Right renal cortex interstitium (tissue), 3 donors: ENCODE results near the gene TSHZ2. TPM values are rescaled to one million over a fixed set of nuclear protein-coding genes. Genes with fewer than 3 reads are reported as not detected.

Experiments
- DNase-seq, 3 donors: peaks; one replicate each; pipeline ENCODE4 v3.0.0-alpha.2; 2013; ENCODE audit warnings: low read depth in 3 of 3, low spot score in 2 of 3
- polyA plus RNA-seq, 3 donors: library from polyadenylated mRNA; unstranded; fragments of 120-200 nt; gene quantifications; one replicate each; pipeline ENCODE4 v1.2.1, GENCODE V29; 2013; ENCODE audit not compliant: insufficient read length in 3 of 3

Gene TSHZ2
- polyA plus RNA-seq, 3 donors: 10.5 to 15.0 (median 14.4) TPM

DNA sequence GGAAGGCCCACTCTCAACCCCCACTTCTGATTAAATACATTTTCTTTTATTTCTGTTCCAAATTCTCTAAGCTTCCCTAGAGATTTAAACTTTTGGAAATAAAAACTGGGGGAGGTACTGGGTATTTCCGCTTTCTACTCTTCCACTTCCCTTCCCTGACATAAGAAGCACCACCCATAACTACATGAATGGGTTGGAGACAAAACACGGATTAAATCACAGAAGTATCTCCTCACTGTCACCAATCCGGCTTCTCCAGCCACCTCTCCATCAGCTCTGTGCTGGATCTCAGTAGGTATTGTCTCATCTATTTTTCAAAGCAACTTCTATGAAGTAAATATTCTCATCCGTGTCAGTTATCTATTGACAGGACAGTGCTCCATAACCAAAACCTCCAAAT is 150.7 kb downstream of the TSHZ2 start:
- DNase-seq: no peak

DNA sequence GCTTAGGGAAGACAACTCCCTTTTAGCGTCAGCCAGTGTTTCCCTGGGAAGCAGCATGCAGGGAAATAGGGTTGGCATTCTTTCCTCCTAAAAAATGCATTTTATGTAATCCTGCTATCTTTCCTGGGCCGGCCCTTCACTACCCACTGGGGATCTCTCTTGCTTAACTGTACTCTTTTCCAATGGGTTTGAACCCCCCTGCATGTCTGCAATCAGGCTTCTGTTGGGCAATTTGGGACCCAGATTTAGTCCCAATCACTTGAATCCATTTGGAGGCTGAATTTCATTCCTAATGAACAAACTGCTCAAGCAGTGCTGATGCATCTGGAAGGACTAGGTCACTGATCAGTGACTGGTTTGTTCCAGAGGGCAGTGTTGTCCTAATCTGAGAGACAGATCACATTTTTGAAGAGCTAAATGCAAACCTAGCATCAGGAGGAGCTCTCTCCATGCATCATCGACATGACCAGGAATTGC is 152.0 kb downstream of the TSHZ2 start:
- DNase-seq: no peak

DNA sequence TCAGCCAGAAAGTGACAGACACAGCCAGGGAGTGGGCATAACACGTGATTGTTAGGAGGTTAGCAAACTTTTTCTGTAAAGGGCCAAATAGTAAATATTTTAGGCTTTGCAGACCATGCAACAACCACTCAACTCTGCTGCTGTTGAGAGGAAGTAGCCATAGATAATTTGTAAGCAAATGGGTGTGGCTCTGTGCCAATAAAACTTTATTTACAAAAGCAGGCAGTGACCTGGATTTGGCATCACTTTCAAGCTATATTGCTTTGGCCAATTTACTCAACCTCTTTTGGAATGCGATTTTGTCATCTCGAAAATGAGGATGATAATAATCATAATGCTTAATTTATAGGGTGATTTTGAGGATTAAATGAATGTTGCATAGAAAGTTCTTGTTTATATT is 152.6 kb downstream of the TSHZ2 start:
- no peak for DNase-seq

DNA sequence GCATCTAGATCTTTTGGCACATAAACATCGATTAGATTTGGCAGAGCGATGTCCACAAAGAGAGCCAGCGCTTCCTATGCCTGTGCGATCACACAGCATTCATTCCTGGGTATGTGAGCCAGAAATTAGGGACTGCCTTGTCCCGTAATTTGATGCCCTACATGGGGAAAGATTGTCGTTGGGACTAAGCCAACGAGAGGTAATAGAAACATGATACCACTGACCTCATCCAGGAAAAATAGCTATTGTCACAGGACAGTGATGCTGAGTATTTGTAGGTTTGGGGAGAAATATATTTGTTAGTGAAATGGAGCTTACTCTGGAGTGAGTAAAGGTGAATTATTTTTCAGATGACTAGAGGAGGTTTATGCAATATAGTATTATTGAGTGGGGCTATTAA is 154.0 kb downstream of the TSHZ2 start:
- no peak for DNase-seq

DNA sequence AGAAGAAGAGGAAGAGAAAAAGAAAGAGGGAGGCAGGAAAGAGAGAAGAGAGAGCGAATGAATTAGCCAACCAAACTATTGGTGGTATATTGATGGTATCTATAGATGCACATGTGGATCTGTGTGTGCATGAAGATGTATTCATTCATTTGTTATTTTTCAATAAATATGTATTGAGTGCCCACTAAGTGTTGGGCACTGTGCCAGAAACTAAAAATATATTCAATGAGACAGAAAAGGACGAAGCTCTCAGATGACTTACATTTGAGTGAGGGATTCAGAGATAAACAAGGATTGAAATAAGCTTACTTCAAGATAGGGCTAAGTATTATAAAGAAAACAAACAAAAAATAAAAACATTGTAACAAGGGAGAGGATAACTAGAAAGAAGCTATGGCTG is 154.9 kb downstream of the TSHZ2 start:
- DNase-seq: no peak

DNA sequence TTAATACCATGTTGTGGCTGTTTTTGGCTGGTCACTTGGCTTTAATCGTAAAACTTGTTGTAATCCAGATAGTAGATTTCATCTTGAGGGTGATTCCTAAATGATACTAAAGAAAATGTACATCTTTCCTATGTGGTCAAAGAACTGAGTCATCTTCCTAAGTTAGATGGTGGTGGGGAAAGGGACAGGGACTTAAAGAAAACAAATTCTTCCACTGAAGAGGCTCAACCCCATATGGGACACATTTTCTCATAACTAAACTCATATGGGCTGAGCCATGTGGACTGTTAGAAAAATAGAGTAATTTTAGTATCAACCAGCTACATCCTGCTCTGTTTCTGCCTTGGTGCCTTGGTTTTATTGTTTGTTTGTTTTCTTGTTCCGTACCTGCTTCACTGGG is 155.8 kb downstream of the TSHZ2 start:
- DNase-seq: no peak

DNA sequence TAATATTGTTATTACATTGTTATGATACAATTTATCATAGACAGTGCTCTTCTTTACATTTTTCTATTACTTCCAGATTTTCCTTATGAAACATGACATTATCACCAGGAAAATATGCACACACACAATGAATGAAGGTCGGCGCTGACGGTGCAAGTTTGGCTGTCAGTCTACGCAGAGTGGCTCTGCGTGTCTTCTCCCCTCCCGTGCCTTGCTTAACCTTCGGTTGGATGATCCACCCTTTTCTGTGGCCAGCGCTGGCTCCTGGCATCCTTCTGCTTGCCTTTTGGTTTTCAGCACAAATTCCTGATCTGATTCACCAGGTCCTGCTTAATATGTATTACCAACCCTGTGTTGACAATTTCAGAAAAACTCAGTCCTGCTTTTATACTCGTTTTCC is 157.4 kb downstream of the TSHZ2 start:
- DNase-seq: no peak

DNA sequence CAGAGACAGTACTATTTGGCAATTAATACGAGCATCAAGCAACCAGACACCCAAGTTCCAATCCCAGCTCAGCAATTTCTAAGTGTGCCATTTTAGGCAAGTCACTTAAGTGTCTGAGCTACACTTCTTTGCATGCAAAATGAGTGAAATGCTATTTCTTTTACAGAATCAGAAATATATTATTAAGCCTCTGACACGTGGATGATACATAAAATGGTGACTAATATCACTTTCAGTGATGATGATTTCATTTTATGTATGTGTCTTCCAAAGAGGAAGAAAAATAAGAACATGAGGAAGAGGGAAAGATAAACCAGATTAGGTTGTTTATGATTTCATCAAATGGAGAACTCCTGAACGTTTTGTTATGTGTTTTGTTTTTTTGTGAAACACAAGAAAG is 158.6 kb downstream of the TSHZ2 start:
- DNase-seq: no peak

DNA sequence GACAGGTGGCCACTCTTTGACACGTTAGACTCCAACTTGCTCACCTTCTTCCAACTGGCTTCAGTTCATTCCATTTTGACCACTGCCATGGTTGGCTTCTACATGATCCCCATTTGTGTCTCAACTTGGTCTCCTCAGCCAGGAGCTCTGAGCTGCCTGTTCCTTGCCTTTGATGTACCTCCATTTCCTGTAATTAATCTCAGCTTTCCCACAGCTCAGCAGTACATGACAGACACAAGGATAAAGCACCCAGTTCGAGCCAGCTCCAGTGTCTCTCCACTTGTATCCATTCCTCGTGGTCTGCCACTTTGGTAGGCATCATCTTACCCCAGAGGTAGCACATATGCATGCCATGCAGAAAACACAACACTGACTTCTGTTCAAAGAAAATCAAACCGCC is 161.0 kb downstream of the TSHZ2 start:
- no peak for DNase-seq

DNA sequence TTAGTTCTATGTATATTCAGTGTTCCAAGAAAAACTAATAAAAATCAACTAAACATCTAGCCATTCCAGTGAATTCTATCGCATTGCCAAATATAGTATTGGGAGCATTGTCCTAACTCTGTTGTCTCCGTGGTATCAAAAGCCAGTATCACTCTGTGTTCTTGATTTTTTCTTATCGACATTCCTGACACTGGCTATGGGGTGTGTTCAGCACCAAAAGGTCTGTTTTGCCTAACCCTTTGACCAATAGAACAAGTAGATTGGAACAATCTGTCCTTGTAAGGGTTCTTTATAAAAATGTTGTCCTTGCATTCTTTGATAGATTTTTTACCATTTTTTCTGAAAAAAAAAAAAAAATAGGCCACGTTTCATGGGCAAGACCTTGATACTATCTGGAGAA is 161.5 kb downstream of the TSHZ2 start:
- DNase-seq: no peak

DNA sequence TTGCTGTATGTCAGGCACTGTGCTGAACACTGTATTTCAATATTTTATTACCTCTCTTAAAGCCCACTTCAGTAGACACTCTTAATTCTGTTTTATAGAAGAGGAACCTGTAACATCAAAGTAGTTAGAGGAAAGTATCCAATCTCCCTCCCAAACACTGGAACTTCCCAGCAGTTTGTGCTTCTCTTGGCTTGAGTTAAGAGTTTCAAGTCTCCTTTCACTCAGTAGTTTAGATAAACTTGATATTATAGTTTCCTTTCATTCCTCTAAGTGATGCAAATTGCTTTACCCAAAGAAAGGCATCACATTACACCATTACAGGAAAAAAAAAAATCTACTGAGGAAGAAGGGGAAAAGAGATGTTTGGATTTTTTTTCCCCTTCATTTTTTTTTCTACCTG is 164.3 kb downstream of the TSHZ2 start:
- DNase-seq: no peak

DNA sequence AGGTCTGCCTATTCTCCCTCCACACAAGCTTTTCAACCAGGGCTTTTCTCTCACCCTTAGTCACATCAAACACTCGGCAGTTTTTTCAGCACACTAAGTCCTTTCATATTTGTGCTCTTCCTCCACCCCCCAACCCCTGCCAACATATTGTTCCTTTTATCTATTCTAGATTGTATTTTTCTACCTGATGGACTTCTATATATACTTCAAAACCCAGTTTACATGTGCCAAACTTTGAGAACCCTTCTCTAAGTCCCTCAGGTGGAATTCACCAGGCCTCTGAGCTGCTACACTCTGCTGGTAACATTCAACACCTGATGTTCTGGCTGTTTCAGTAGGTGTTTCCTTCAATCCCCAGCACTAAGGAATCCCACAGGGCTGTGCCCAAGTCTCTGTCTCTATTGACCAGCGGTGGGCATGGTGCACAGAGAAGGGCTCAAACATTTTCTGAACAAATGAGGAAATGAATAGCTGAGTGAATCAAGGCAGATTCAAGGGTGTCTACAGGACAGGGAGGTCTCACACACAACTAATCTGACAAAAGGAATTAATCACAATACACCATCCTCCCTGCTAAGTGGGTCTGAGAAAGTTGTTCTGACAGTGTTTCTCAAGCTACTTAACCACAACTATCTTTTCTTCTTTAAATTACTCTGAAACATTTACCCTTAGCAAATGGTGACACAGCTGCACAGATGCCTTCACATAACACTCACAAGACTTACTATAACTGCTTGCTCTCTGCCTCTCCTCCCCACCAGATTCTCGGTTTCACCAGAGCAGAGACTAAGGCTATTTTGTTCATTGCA is 166.5 kb downstream of the TSHZ2 start:
- no peak for DNase-seq

DNA sequence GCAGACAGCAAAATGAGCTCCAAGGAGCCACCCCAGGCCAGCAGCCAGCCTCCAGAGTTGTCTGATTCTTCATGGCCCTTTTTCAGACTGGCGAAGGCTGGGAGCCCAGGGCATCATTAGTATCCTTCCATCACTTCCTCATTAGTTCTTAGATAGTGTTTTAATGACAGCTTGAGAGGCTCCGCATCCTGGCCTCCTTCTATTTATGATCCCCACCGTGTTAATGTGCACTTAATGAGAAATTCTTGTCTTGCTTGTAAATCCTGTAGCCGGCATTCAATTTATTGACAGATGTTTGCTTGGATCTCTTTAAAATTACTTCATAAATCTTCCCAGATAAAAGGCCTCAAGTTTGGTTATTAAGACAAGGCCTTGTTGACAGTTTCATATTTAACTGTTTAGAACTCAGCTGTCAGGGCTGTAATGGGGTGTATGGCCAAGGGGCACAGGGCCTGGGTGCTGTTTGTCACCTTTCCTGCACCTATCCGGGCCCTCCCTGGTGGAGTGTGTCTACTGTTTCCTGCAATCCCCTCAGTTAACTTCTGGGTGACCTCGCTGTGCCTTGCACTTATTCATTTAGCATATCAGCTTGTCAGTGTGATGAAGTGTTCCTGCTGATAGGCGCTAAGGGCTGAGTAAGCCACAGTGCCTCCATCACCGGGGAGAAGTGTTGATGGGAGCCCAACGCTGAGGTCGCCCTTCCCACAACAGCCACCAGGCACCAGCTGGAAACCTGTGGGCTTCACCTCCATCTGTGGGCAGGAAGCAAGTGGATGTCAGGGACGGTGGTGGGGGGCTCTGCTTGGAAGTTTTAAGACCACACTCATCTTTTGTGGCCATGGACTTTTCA is 169.3 kb downstream of the TSHZ2 start:
- DNase-seq: no peak

DNA sequence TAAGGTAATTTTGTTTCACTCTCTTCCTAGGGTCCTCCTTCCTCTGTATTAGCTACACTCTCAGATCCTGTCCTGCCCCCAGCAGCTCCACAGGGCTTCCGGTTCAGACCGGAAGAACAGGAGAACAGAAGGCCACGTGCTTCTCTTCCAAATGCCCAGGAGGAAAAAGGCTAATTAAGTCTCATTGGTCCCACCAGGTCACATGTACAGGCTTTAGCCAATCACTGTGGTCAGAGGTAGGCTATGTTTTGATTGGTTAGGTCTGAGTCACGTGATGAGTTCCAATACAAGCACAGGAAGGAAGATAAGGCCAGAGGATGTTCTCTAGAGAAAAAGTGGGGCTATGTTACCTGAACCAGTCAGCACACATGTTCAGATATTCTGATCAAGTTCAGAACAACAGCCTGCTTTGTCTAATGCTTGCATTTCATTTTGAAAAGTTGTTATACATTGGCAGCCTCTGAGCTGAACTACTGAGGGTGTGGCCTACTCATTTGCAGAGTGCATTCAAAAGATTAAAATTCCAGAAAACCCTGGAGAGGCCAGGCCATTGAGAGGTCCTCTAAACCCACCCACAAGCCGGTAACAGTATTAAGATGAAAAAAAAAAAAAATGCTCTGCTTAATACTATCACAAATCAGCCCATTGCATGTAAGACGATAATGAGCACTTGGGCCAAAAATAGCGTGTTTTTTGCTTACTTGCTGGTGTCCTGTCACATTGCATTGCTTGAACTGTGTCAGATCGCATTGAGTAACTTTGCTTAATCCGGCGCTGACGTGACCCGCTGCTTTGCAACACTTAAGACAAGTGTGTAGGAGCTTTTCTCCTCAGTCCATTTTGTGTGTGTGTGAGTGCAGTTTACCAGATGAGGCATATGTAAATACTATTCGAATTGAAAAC is 170.3 kb downstream of the TSHZ2 start:
- no peak for DNase-seq

DNA sequence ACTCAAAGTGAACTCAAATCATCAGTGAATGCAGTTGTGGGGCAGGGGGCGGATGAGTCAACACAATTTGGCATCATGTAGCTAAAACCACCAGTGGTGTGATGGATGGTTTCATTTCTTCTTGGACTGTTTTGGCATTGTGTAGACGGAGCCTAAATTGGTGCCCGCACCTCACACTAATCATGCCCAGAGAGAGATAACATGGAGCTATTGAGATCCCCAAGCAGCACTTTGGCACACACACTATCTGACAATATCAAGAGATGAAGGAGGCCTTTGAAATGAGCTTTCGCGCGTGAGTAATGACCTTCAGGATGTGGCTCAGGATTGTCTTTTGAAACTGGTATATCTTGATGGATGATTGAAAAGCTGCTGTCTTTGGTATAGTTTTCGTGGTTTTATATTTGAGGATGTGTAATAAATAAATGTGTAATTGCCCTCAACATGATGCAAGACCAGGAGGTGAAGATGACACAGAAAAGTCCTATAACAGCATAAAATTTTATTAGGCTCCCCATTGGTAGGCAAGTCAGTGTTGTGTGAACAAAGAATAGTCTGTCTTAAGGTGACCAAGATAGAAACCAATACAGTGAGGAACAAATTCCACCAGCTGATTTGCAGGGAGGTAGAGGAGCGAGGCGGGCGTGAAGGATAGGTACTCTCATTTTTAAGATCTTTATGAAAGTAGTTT is 174.2 kb downstream of the TSHZ2 start:
- DNase-seq: no peak

DNA sequence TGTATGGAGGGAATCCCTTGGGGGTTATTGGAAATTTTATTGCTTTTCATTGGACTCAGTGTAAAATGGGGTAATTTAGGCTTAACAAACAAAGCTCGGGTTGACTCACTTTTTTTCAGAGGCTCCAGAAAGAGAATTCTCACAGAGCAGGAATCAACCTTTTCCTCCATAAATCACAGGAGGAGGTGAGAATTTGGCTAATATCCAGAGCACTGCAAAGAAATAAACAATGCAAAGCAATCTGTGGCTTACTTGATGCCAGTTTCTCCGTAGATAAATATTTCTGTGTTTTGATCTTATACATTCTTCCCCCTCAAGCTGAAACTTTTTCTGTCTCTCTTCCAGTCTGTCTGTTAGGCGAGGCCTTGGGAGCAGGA is 176.6 kb downstream of the TSHZ2 start:
- no peak for DNase-seq

DNA sequence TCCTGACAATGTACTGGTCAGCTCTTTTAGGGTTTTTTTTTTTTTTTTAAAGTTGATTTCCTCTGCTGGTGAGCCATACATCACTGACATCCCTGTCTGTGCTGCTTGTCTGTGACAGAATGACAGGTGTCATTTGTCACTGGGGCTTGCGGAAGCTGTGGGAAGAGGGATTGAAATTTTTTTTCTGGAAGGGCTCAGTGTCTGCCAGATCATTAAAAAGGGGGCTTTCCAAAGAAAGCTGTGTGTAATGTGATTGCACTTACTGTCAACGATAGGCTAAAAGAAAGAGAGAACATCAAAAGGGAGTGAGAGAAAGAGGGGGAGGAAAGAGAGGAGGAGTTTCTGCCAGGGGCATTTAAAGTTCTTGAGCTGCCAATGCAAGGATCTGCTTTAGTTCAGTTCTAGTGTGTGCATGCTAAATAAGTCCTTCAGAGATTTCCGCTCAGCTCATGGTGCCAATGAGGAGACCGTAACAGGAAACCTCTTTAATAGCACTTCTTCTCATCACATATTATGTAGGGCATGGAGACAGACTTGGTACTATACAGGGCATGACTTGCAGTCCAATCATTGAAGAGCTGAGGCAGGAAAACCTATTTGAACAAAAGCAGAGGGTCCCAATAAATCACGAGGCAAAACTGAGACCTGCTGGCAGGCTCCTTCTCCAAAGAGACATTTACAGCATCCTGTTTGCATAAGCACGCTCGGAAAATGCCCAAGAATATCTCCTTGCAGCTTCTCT is 177.2 kb downstream of the TSHZ2 start:
- no peak for DNase-seq

DNA sequence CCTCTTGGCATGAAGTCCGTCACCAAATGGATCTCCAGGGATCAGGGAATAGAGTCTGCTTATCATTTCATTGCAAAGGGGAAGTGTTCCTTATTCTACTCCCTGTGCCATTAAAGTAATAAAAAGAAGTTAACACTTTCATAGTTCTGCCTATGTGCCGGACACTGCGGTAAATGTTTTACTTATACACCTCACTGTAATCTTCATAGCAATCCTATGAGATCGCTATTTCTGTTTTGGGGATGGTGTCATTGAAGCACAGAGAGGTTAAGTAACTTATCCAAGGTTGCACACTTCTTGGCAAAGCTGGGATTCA is 177.7 kb downstream of the TSHZ2 start:
- no peak for DNase-seq

DNA sequence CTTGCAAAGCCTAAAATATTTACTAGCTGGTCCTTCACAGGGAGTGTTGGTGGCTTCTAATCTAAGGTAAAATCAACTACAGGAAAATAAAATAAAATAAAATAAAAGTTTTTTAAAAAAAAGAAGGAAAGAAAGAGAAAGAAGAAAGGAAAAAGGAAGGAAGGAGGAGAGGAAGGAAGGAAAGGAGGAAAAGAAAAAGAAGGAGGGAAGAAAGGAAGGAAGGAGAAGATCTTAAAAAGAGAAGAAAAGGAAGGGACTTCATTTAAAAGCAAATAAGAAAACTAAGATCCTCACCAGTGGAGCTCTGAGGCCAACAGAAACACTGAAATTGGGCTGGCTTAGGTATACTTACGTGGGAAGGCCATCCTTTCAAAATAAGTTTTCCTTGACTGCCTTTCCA is 178.4 kb downstream of the TSHZ2 start:
- no peak for DNase-seq

DNA sequence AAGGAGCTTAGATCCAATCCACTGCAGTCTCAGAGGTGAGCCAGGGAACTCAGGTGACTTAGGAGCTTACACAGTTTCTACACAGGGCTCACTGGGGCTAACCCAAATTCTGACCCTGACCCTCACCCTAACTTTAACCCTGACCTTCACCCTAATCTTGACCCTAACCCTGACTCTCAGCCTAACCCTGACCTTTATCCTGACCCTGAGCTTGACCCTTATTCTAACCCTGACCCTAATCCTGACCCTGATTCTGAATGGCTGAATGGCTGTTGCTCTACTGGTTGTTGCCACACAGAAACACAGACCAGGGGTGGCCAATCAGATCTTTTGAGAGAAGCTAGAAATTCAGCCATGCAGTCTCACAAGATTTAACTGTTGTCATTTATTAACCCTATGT is 180.1 kb downstream of the TSHZ2 start:
- DNase-seq: no peak
